Measurements from ENCODE around the gene SHOC2. TPM values are rescaled to one million over a fixed set of nuclear protein-coding genes. Genes with fewer than 3 reads are reported as not detected.

Gene SHOC2
- total RNA-seq, 1 donor from 2014 or later: 24.4 TPM

DNA sequence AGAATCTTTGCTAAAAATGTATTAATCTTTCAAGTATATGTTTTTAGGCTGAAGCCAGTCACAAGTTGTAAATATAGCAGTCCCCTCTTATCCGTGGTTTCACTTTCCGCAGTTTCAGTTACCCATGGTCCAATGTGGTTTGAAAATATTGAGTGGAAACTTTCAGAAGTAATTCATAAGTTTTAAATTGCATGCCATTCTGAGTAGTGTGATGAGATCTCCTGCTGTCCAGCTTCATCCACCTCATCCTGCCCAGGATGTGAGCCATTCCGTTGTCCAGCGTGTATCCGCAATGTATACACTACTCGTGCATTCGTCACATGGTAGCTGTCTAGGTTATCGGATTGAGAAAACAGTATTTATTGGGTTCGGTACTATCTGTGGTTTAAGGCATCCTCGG, 35.5 kb upstream of the SHOC2 start:
- Histone ChIP-seq H3K36me3 (ENCODE audit: control insufficient read depth, insufficient read depth, low read length) (no peaks in the 10 kb centered on the region), H3K27me3 (ENCODE audit: control insufficient read depth, insufficient read depth, low read length) (no peaks in the 10 kb centered on the region), H3K4me3 (ENCODE audit: low read depth, low read length) (no peak overlapping the region)
- DNase-seq (ENCODE audit: low read depth): no peak
- TF ChIP-seq, protein P1, sequence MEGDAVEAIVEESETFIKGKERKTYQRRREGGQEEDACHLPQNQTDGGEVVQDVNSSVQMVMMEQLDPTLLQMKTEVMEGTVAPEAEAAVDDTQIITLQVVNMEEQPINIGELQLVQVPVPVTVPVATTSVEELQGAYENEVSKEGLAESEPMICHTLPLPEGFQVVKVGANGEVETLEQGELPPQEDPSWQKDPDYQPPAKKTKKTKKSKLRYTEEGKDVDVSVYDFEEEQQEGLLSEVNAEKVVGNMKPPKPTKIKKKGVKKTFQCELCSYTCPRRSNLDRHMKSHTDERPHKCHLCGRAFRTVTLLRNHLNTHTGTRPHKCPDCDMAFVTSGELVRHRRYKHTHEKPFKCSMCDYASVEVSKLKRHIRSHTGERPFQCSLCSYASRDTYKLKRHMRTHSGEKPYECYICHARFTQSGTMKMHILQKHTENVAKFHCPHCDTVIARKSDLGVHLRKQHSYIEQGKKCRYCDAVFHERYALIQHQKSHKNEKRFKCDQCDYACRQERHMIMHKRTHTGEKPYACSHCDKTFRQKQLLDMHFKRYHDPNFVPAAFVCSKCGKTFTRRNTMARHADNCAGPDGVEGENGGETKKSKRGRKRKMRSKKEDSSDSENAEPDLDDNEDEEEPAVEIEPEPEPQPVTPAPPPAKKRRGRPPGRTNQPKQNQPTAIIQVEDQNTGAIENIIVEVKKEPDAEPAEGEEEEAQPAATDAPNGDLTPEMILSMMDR (IDR thresholded peaks at IDR 0.05; ENCODE audit: insufficient read depth, low read length, poor library complexity, severe bottlenecking): no peak

DNA sequence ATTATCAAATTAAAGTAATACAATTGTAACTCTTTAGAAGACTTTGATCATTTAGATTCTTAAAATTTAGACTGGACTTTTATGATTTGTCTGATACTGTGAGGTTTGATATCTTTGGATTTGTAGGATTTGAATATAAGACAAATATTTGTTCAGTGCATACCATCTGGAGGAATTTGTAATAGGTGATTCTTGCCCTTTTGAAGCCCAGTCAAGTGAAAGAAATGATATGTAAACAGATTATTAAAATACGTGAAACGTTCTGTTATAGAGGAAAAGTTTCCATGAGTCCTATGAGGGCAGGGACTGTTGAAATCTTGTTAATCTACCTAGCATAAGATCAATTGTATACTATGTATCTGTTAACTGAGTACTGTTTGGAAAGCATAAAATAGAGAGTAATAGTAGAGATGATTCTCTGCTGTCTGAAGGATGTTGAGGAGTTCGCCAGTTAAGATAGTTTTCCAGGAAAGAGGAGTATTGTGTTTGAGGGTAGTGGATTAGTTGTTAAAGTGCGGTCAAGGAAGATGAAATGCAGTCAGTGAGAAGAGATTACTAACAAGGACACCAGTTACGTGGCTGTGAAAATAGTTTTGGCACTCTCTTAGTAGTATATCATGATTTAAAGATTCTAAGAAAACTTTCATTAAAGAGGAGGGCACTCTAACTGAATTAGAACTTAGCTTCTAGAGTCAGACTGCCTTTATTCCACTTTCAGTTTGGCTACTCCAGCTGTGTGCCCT, 33.3 kb upstream of the SHOC2 start:
- TF ChIP-seq, protein P1 (IDR thresholded peaks at IDR 0.05; ENCODE audit: insufficient read depth, low read length, poor library complexity, severe bottlenecking): no peak
- H3K36me3 ChIP-seq (ENCODE audit: control insufficient read depth, insufficient read depth, low read length): no peaks in the 10 kb centered on the region
- DNase-seq (ENCODE audit: low read depth): no peak
- H3K27me3 ChIP-seq (ENCODE audit: control insufficient read depth, insufficient read depth, low read length): no peaks in the 10 kb centered on the region
- H3K4me3 ChIP-seq (ENCODE audit: low read depth, low read length): no peak overlapping the region

DNA sequence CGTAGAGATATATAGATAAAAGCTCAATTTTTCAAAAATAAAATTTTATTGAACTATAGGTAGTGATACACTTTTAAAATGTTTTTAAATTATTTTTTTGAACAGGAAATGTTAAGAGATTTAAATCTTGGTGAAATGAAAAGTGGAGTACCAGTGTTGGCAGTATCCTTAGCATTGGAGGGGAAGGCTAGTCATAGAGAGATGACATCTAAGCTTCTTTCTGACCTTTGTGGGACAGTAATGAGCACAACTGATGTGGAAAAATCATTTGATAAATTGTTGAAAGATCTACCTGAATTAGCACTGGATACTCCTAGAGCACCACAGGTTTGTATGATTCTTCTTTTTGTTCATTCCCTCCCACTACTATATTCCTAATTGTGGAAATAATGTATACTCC, 31.8 kb upstream of the SHOC2 start:
- peaks cover under 1% of the 10 kb centered on the region for H3K36me3 ChIP-seq (ENCODE audit: control insufficient read depth, insufficient read depth, low read length)
- no peaks in the 10 kb centered on the region for H3K27me3 ChIP-seq (ENCODE audit: control insufficient read depth, insufficient read depth, low read length)
- DNase-seq (ENCODE audit: low read depth): no peak
- TF ChIP-seq, protein P1 (IDR thresholded peaks at IDR 0.05; ENCODE audit: insufficient read depth, low read length, poor library complexity, severe bottlenecking): no peak
- no peak overlapping the region for H3K4me3 ChIP-seq (ENCODE audit: low read depth, low read length)

DNA sequence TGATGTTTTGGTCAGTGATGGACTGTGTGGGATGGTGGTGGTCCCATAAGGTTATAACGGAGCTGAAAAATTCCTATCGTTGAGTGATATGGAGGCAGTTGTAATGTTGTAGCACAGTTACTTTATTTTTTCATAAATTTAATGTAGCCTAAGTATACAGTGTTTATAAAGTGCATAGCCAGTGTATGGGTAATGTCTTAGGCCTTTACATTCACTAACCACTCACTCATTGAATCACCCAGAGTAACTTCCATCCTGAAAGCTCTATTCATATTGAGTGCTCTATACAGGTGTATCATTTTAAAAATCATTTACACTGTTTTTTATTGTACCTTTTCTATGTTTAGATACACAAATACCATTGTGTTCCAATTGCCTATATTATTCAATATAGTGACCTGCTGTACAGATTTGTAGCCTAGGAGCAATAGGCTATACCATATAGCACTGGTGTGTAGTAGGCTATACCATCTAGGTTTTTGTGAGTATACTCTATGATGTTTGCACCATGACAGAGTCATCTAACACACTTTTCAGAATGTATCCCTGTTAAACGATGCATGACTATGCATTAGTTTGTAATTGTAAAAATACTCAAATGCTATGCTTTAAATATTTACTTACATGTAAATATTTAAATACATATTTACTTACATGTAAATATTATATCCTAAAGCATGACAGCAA, 26.7 kb upstream of the SHOC2 start:
- Histone ChIP-seq H3K27me3 (ENCODE audit: control insufficient read depth, insufficient read depth, low read length) (no peaks in the 10 kb centered on the region), H3K36me3 (ENCODE audit: control insufficient read depth, insufficient read depth, low read length) (peaks cover 1% of the 10 kb centered on the region), H3K4me3 (ENCODE audit: low read depth, low read length) (no peak overlapping the region)
- no peak for DNase-seq (ENCODE audit: low read depth)
- TF ChIP-seq, protein P1 (IDR thresholded peaks at IDR 0.05; ENCODE audit: insufficient read depth, low read length, poor library complexity, severe bottlenecking): no peak

DNA sequence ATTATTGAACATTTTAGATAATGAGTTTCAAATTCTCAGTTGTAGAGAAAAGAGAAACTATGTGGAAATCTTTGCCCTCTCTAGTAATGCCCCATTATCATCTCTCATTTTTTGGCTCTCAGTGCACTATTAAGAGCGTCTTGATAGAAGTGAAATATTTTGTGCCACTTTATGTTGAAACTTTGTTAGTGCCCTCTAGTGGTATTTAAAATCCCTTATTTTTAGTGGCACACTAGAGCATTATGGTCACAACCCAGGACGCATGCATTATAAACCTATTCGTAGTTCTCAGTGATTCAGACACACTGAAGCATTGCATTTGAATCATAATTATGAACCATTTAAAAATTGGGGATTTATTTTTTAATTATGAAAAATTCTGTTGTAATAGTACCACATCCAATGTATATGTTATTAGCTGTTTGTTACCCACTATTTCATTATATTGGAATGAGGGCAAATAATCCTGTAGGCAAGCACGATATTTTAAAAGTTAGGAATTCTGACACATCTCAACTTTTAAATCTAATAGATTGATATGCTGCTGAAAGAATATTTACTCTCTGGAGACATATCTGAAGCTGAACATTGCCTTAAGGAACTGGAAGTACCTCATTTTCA, 25.7 kb upstream of the SHOC2 start:
- Histone ChIP-seq H3K36me3 (ENCODE audit: control insufficient read depth, insufficient read depth, low read length) (peaks cover 1% of the 10 kb centered on the region), H3K27me3 (ENCODE audit: control insufficient read depth, insufficient read depth, low read length) (no peaks in the 10 kb centered on the region), H3K4me3 (ENCODE audit: low read depth, low read length) (no peak overlapping the region)
- no peak for DNase-seq (ENCODE audit: low read depth)
- TF ChIP-seq, protein P1 (IDR thresholded peaks at IDR 0.05; ENCODE audit: insufficient read depth, low read length, poor library complexity, severe bottlenecking): peak; percentile 45

All from kidney epithelial cell (primary cell).